K562 (cell line): ENCODE data around the gene EIF2S2. TPM values are rescaled to one million over a fixed set of nuclear protein-coding genes. Genes with fewer than 3 reads are reported as not detected.
A peak's percentile ranks its signal among the peaks of the same experiment; 100 is the strongest.

ENCODE experiments used
- ARID2 ChIP-seq: fragments of 450-650 bp; IDR thresholded peaks from 2 replicates; pipeline ENCODE4 v1.6.1; 2017; ENCODE audit warnings: antibody characterized with exemption, mild to moderate bottlenecking
- ATF4 ChIP-seq: fragments of 450-650 bp; formaldehyde crosslinking; IDR thresholded peaks from 2 replicates; pipeline ENCODE4 v1.4.0; 2022; ENCODE audit warnings: mild to moderate bottlenecking, moderate library complexity
- CCNT2 ChIP-seq: IDR thresholded peaks from 2 replicates; pipeline ENCODE4 v1.6.1; 2011; ENCODE audit warnings: borderline replicate concordance, low read depth, mild to moderate bottlenecking, moderate library complexity, mixed read lengths, low read length; ENCODE audit not compliant: insufficient read length; ENCODE audit errors: extremely low read depth
- EHMT2 ChIP-seq: fragments of 450-650 bp; IDR thresholded peaks from 2 replicates; pipeline ENCODE4 v1.6.1; 2018; ENCODE audit warnings: antibody characterized with exemption
- ELK3 ChIP-seq: fragments of 450-650 bp; formaldehyde crosslinking; IDR thresholded peaks from 2 replicates; pipeline ENCODE4 v1.4.0; 2020; ENCODE audit warnings: mild to moderate bottlenecking
- ESRRB ChIP-seq: fragments of 250-450 bp; sonication (Bioruptor Pico); IDR thresholded peaks from 2 replicates; pipeline ENCODE4 v1.5.0; 2020; ENCODE audit warnings: mild to moderate bottlenecking, moderate library complexity, borderline replicate concordance
- HMG20B ChIP-seq: fragments of 250-450 bp; sonication (Bioruptor Pico); IDR thresholded peaks from 2 replicates; pipeline ENCODE4 v1.5.0; 2021; ENCODE audit warnings: mild to moderate bottlenecking
- SOX6 ChIP-seq: fragments of 450-650 bp; IDR thresholded peaks from 2 replicates; pipeline ENCODE4 v1.6.1; 2014; ENCODE audit warnings: mild to moderate bottlenecking
- TFAP4 ChIP-seq: sonication (generic); formaldehyde crosslinking; IDR thresholded peaks from 2 replicates; pipeline ENCODE4 v1.8.0; 2022; ENCODE audit warnings: missing genetic modification reagents, mild to moderate bottlenecking, moderate library complexity, borderline replicate concordance
- TSHZ1 ChIP-seq: fragments of 250-450 bp; sonication (Bioruptor Pico); IDR thresholded peaks from 2 replicates; pipeline ENCODE4 v1.4.0; 2020; ENCODE audit warnings: mild to moderate bottlenecking, moderate library complexity
- U2AF2 ChIP-seq: fragments of 200-400 bp; formaldehyde crosslinking; optimal IDR thresholded peaks from 2 replicates; pipeline ENCODE3; 2017; ENCODE audit warnings: low read depth, mild to moderate bottlenecking, low read length
- XRCC3 ChIP-seq: fragments of 450-650 bp; IDR thresholded peaks from 2 replicates; pipeline ENCODE4 v1.6.1; 2017; ENCODE audit warnings: mild to moderate bottlenecking, moderate library complexity
- ZBED1 ChIP-seq: IDR thresholded peaks from 2 replicates; pipeline ENCODE4 v1.6.1; 2014
- ZBTB1 ChIP-seq: sonication (generic); formaldehyde crosslinking; IDR thresholded peaks from 2 replicates; pipeline ENCODE4 v1.8.1; 2023; ENCODE audit warnings: missing genetic modification reagents, low read depth, mild to moderate bottlenecking, borderline replicate concordance
- ZFP1 ChIP-seq: fragments of 450-650 bp; formaldehyde crosslinking; IDR thresholded peaks from 2 replicates; pipeline ENCODE4 v1.4.0; 2020; ENCODE audit warnings: mild to moderate bottlenecking, mixed read lengths
- ZFP36 ChIP-seq: fragments of 150-350 bp; IDR thresholded peaks from 2 replicates; pipeline ENCODE4 v1.6.1; 2018; ENCODE audit warnings: low read length, low read depth; ENCODE audit not compliant: partially characterized antibody
- ZNF316 ChIP-seq: fragments of 450-650 bp; IDR thresholded peaks from 2 replicates; pipeline ENCODE4 v1.6.1; 2016
- ZNF398 ChIP-seq: fragments of 250-450 bp; sonication (Bioruptor Pico); IDR thresholded peaks from 2 replicates; pipeline ENCODE4 v1.8.0; 2021; ENCODE audit warnings: moderate library complexity, mild to moderate bottlenecking, inconsistent platforms
- ZNF512 ChIP-seq: IDR thresholded peaks from 2 replicates; pipeline ENCODE4 v1.6.1; 2016; ENCODE audit warnings: missing genetic modification characterization, missing compliant biosample characterization
- polyA plus RNA-seq, 8 experiments: library from polyadenylated mRNA; depleted of rRNA in 4 of 8; stranded (reverse) in 5 of 8; unstranded in 3 of 8; fragments of >200 nt; fragmentation: Nextera tagmentation in 2 of 8; fragmentation: Illumina TruSeq in 1 of 8; extraction: Ambion mirVana in 2 of 8; extraction: Trizol in 1 of 8; gene quantifications; 2 replicates each; pipeline versions ENCODE4 v1.2.1 to v1.2.3, GENCODE V29; 2011 to 2014; ENCODE audit warnings: inconsistent platforms in 1 of 8, missing spikeins in 1 of 8
- total RNA-seq, 7 experiments: library from RNA; depleted of rRNA in 6 of 7; stranded (reverse); fragments of >200 nt in 6 of 7; fragmentation: Illumina TruSeq in 2 of 7; extraction: Trizol in 2 of 7; gene quantifications; 2 replicates each; pipeline versions ENCODE4 v1.2.1 to v1.2.3, GENCODE V29; 2011 to 2021; ENCODE audit warnings: low replicate concordance in 1 of 7

Gene EIF2S2
- total and polyA plus RNA-seq, 9 of the 15 experiments (the other 6 are each of a cell fraction or from before 2014, with no cell fraction given), result 79.7 to 220 (median 154) TPM

- no peak for TF ChIP-seq ELK3 (CRISPR knock-in tag)
- TF ChIP-seq XRCC3, result no peak
- TF ChIP-seq CCNT2, result no peak
- TF ChIP-seq TSHZ1 (CRISPR knock-in tag), result no peak
- no peak for TF ChIP-seq ZNF512
- TF ChIP-seq EHMT2, result peak; percentile 74
- no peak for TF ChIP-seq ZBTB1 (CRISPR knock-in tag)
- TF ChIP-seq ARID2, result no peak
- peak; percentile 73 for TF ChIP-seq SOX6
- no peak for TF ChIP-seq ZNF398
- no peak for TF ChIP-seq ATF4 (CRISPR knock-in tag)
- no peak for TF ChIP-seq ZNF316
- TF ChIP-seq ZFP1, result no peak
- no peak for TF ChIP-seq HMG20B (CRISPR knock-in tag)
- no peak for TF ChIP-seq ZFP36
- no peak for TF ChIP-seq ESRRB (CRISPR knock-in tag)
- TF ChIP-seq TFAP4 (CRISPR knock-in tag), result peak; percentile 59; the same call in 1 of the 2 replicates
- no peak for TF ChIP-seq ZBED1
- no peak for TF ChIP-seq U2AF2
Observed at GRCh38 chr20:34085544-34086040, 26.5 kb downstream of the EIF2S2 start (continued).
